ENCODE data around the gene SPEM2. TPM values are rescaled to one million over a fixed set of nuclear protein-coding genes. Genes with fewer than 3 reads are reported as not detected.

Gene SPEM2
- total RNA-seq, 1 donor from 2014 or later: 0.15 TPM

DNA sequence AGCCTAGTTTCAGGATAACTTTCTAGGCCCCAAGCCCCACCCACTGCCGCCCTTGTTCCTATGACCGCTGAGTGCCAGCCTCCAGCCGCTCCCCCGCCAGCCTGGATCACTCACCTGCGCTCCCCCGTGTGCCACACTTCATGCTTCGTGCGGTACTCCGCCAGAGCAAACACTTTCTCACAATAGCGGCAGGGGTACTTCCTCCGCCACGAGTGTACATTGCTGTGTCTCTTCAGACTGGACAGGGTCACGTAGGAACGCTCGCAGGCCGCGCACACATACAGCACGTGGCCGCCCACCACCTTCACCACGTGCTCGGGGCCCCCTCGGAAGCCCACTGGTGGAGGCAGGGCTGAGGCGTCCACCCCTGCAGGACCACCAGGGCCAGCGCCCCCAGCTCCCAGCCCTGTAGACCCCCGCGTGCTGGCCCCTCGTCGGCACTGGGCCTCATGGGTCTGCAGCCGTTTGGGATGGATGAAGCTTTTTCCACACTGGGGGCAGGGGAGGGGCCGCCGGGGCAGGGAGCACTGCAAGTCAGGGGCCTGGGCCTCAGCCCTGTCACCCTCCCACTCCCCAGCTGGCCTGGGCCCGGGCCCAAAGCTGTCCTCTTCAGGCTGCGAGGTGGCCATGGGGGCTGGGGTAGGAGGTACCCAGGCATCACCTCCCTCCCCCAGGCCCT lies 40.3 kb downstream of the SPEM2 start:
- Mint-ChIP-seq H3K4me3 (ENCODE audit: unreplicated experiment) (no peak overlapping the region), H3K4me1 (ENCODE audit: unreplicated experiment) (peaks cover 5% of the 10 kb centered on the region), H3K36me3 (ENCODE audit: low read depth, unreplicated experiment) (peaks cover 5% of the 10 kb centered on the region), H3K9me3 (ENCODE audit: unreplicated experiment) (no peaks in the 10 kb centered on the region), H3K27ac (ENCODE audit: unreplicated experiment) (no peak overlapping the region), H3K27me3 (ENCODE audit: unreplicated experiment) (peaks cover 11% of the 10 kb centered on the region)
- TF ChIP-seq, protein P1, sequence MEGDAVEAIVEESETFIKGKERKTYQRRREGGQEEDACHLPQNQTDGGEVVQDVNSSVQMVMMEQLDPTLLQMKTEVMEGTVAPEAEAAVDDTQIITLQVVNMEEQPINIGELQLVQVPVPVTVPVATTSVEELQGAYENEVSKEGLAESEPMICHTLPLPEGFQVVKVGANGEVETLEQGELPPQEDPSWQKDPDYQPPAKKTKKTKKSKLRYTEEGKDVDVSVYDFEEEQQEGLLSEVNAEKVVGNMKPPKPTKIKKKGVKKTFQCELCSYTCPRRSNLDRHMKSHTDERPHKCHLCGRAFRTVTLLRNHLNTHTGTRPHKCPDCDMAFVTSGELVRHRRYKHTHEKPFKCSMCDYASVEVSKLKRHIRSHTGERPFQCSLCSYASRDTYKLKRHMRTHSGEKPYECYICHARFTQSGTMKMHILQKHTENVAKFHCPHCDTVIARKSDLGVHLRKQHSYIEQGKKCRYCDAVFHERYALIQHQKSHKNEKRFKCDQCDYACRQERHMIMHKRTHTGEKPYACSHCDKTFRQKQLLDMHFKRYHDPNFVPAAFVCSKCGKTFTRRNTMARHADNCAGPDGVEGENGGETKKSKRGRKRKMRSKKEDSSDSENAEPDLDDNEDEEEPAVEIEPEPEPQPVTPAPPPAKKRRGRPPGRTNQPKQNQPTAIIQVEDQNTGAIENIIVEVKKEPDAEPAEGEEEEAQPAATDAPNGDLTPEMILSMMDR (IDR thresholded peaks at IDR 0.05; ENCODE audit: unreplicated experiment): no peak
- DNase-seq (ENCODE audit: low spot score): no peak

DNA sequence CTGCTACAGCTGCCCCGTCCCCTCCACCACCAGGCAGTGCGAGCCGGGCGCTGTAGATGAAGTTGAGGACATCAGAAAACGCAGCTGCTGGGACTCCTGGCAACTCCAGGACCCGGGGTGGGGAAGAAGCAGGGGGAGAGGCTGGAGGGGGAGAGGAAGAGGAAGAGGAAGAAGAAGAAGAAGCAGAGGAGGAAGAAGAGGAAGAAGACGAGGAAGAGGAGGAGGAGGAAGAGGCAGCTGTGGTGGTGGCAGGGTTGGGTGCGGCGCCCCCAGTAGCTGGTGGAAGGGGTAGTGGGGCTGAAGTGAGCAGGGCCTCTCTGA lies 40.9 kb downstream of the SPEM2 start:
- TF ChIP-seq, protein P1 (IDR thresholded peaks at IDR 0.05; ENCODE audit: unreplicated experiment): no peak
- Mint-ChIP-seq H3K4me1 (ENCODE audit: unreplicated experiment) (peaks cover 5% of the 10 kb centered on the region), H3K4me3 (ENCODE audit: unreplicated experiment) (no peak overlapping the region), H3K36me3 (ENCODE audit: low read depth, unreplicated experiment) (peaks cover 2% of the 10 kb centered on the region), H3K9me3 (ENCODE audit: unreplicated experiment) (no peaks in the 10 kb centered on the region), H3K27me3 (ENCODE audit: unreplicated experiment) (peaks cover 8% of the 10 kb centered on the region), H3K27ac (ENCODE audit: unreplicated experiment) (no peak overlapping the region)
- DNase-seq (ENCODE audit: low spot score): no peak

DNA sequence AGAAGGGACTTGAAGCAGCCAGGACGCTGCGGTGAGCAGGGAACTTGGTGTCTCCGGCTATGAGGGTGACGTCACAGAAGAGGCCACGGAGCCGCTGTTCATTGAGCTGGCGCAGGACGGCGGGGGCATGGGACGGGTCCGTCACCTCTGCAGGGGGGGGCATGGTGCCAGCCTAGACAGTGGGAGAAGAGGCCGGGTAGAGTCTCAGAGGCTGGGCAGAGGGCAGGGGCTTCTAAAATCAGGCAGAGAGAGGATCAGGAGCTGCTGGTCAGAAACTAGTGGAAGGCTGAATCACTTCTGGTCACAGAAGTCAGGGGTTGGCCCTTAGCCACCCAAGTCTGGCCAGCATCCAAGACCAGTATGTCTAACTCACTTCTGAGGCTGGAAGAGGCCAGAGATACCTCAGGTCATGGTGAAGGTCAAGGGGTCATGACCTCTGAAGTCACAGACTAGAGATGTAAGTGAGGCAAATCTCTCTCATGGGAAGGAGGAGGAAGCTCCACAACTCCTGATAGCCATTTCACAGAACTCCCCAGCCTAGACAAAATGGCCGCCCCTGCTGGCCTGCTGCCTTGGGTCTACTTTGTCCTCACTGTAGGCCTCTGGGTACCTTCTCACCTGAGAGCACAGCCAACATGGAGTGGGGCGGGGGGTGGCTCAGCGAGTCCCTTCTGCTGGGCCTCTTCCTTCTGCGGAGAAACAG lies 41.4 kb downstream of the SPEM2 start:
- no peak overlapping the region for H3K4me3 Mint-ChIP-seq (ENCODE audit: unreplicated experiment)
- no peak for DNase-seq (ENCODE audit: low spot score)
- H3K4me1 Mint-ChIP-seq (ENCODE audit: unreplicated experiment): peaks cover 5% of the 10 kb centered on the region
- H3K9me3 Mint-ChIP-seq (ENCODE audit: unreplicated experiment): no peaks in the 10 kb centered on the region
- H3K27me3 Mint-ChIP-seq (ENCODE audit: unreplicated experiment): peaks cover 7% of the 10 kb centered on the region
- H3K36me3 Mint-ChIP-seq (ENCODE audit: low read depth, unreplicated experiment): no peaks in the 10 kb centered on the region
- TF ChIP-seq, protein P1 (IDR thresholded peaks at IDR 0.05; ENCODE audit: unreplicated experiment): no peak
- H3K27ac Mint-ChIP-seq (ENCODE audit: unreplicated experiment): no peak overlapping the region

DNA sequence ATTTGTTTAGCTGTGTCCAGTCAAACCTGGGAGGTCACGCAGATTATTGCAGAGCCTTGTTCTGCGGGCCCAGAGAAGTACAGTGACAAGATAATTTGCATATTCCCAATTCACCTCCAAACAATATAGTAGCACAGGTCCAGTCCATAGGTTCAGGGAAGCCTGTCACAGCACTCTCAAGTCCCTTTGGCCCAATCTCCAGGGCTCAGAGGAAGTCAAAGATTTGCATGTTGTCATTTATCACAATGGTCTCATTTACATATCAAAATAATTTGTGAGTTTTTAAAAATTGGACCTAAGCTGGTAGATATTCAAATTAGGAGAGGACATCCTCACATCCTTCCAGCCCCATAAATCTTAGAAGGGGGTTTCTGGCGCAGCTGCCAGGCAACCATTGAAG lies 42.1 kb downstream of the SPEM2 start:
- no peak overlapping the region for H3K27ac Mint-ChIP-seq (ENCODE audit: unreplicated experiment)
- H3K4me3 Mint-ChIP-seq (ENCODE audit: unreplicated experiment): no peak overlapping the region
- H3K36me3 Mint-ChIP-seq (ENCODE audit: low read depth, unreplicated experiment): no peaks in the 10 kb centered on the region
- TF ChIP-seq, protein P1 (IDR thresholded peaks at IDR 0.05; ENCODE audit: unreplicated experiment): no peak
- H3K9me3 Mint-ChIP-seq (ENCODE audit: unreplicated experiment): no peaks in the 10 kb centered on the region
- H3K27me3 Mint-ChIP-seq (ENCODE audit: unreplicated experiment): peaks cover 7% of the 10 kb centered on the region
- H3K4me1 Mint-ChIP-seq (ENCODE audit: unreplicated experiment): peaks cover 5% of the 10 kb centered on the region
- no peak for DNase-seq (ENCODE audit: low spot score)

DNA sequence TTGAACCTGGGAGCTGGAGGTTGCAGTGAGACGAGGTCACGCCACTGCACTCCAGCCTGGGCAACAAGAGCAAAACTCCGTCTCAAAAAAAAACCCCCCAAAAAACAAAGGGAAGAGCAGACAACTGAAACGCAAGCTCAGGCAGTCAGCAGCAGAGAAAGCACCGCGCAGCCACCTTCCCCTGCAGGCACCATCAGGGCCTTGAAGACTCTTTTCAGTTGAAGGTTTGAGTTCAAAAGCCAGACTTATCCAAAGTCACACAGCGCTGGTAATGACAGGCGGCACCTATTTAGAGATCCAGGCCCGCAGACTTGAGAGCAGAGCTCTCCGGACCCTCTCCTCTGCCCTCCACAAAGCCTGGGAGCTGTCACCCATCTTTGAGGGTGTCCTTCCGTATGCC lies 42.9 kb downstream of the SPEM2 start:
- no peak overlapping the region for H3K4me3 Mint-ChIP-seq (ENCODE audit: unreplicated experiment)

More for the DNA sequence above, 42.9 kb downstream of the SPEM2 start:
- peaks cover 5% of the 10 kb centered on the region for H3K4me1 Mint-ChIP-seq (ENCODE audit: unreplicated experiment)
- H3K36me3 Mint-ChIP-seq (ENCODE audit: low read depth, unreplicated experiment): no peaks in the 10 kb centered on the region
- TF ChIP-seq, protein P1 (IDR thresholded peaks at IDR 0.05; ENCODE audit: unreplicated experiment): no peak
- H3K27me3 Mint-ChIP-seq (ENCODE audit: unreplicated experiment): peaks cover 7% of the 10 kb centered on the region
- DNase-seq (ENCODE audit: low spot score): no peak
- no peak overlapping the region for H3K27ac Mint-ChIP-seq (ENCODE audit: unreplicated experiment)
- H3K9me3 Mint-ChIP-seq (ENCODE audit: unreplicated experiment): no peaks in the 10 kb centered on the region

Measured in endothelial cell (in vitro differentiated cells).